Measurements from ENCODE around the gene CREB3L4.

DNA sequence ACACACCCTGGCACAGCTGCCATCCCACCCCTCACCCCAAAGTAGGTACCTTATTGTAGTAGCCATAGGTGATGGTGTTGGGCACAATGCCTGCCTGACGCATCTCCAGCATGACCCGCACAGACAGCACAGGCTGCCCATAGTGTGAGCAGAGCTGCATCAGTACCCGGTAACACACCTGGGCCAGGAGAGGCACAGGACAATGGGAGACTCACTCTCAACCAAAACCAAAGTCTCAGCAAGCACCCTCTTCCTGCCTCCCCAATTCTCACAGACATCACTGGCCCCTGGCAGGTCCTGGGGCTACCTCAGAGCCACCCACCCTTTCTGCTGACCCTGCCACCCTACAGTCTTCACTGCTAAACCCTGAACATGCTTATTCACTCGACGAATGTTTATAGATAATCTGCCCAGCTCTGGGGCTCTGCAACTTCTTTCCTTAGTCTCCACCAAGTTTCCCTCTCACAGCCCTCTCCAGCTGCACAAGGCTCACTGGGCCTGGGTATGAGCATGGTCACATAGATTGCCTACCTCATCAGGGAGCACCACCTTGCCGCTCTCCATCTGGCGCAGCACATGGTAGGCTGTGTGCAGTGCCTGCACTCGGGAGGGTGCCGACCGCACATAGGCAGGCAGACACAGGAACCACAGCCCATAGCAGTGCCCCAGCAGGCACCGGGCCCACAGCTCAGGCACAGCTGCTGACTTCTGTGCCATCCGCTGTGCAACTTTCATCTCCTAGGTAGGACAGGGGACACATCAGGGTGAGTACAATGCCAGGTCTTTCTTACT lies 31.5 kb upstream of the CREB3L4 start:
- TF ChIP-seq POLR2A (IDR thresholded peaks at IDR 0.05; ENCODE audit: low read length) (no peak), GATA1 (IDR thresholded peaks at IDR 0.05; ENCODE audit: low read depth, low read length) (no peak)

Measured in erythroblast (primary cell).